ENCODE results near the gene PAK4.
A peak's percentile ranks its signal among the peaks of the same experiment; 100 is the strongest.
"Not testable (repeated sequence)": the region's sequence is repeated elsewhere in the genome, so short reads cannot be mapped to it uniquely, and the experiment has no call there.

The PAK4 gene

GRCh38 chr19:39113199-39113598, 12.4 kb upstream of the PAK4 start:
- H3K4me3 ChIP-seq (ENCODE audit: severe bottlenecking) = no peak overlapping the region
- no peaks in the 10 kb centered on the region for H3K27me3 ChIP-seq (ENCODE audit: insufficient read depth, poor library complexity, severe bottlenecking)
- H3K4me1 ChIP-seq (ENCODE audit: insufficient read depth, poor library complexity, severe bottlenecking) = peaks cover 11% of the 10 kb centered on the region
- DNase-seq (ENCODE audit: low spot score) (no peak), ATAC-seq (ENCODE audit: low read depth) (no peak)
- no peaks in the 10 kb centered on the region for H3K9me3 ChIP-seq (ENCODE audit: severe bottlenecking)
- H3K36me3 ChIP-seq (ENCODE audit: low read depth) = no peaks in the 10 kb centered on the region
- peak overlapping the region; percentile 87 for H3K27ac ChIP-seq (ENCODE audit: poor library complexity, severe bottlenecking)
- no peak for TF ChIP-seq CTCF (IDR thresholded peaks at IDR 0.05; ENCODE audit: poor library complexity, severe bottlenecking)

- no peaks in the 10 kb centered on the region for H3K36me3 ChIP-seq (ENCODE audit: low read depth)
- TF ChIP-seq CTCF (IDR thresholded peaks at IDR 0.05; ENCODE audit: poor library complexity, severe bottlenecking) = no peak
- no peak overlapping the region for H3K4me3 ChIP-seq (ENCODE audit: severe bottlenecking)
- no peaks in the 10 kb centered on the region for H3K27me3 ChIP-seq (ENCODE audit: insufficient read depth, poor library complexity, severe bottlenecking)
- ATAC-seq (ENCODE audit: low read depth) (no peak), DNase-seq (ENCODE audit: low spot score) (no peak)
- H3K27ac ChIP-seq (ENCODE audit: poor library complexity, severe bottlenecking) = no peak overlapping the region
- no peaks in the 10 kb centered on the region for H3K9me3 ChIP-seq (ENCODE audit: severe bottlenecking)
- peaks cover 11% of the 10 kb centered on the region for H3K4me1 ChIP-seq (ENCODE audit: insufficient read depth, poor library complexity, severe bottlenecking)
Observed at GRCh38 chr19:39115105-39115847, 10.3 kb upstream of the PAK4 start.

- H3K27ac ChIP-seq (ENCODE audit: poor library complexity, severe bottlenecking); DNase-seq (ENCODE audit: low spot score); ATAC-seq (ENCODE audit: low read depth); H3K36me3 ChIP-seq (ENCODE audit: low read depth); H3K4me1 ChIP-seq (ENCODE audit: insufficient read depth, poor library complexity, severe bottlenecking); H3K4me3 ChIP-seq (ENCODE audit: severe bottlenecking); H3K27me3 ChIP-seq (ENCODE audit: insufficient read depth, poor library complexity, severe bottlenecking); H3K9me3 ChIP-seq (ENCODE audit: severe bottlenecking): not testable (repeated sequence)
Observed at GRCh38 chr19:39117023-39117422, 8.6 kb upstream of the PAK4 start.

GRCh38 chr19:39119830-39120229, 5.8 kb upstream of the PAK4 start:
- H3K4me3 ChIP-seq (ENCODE audit: severe bottlenecking) = no peak overlapping the region
- no peaks in the 10 kb centered on the region for H3K9me3 ChIP-seq (ENCODE audit: severe bottlenecking)
- H3K4me1 ChIP-seq (ENCODE audit: insufficient read depth, poor library complexity, severe bottlenecking) = no peaks in the 10 kb centered on the region
- no peaks in the 10 kb centered on the region for H3K27me3 ChIP-seq (ENCODE audit: insufficient read depth, poor library complexity, severe bottlenecking)
- no peaks in the 10 kb centered on the region for H3K36me3 ChIP-seq (ENCODE audit: low read depth)
- no peak for ATAC-seq (ENCODE audit: low read depth)
- no peak for TF ChIP-seq CTCF (IDR thresholded peaks at IDR 0.05; ENCODE audit: poor library complexity, severe bottlenecking)
- no peak overlapping the region for H3K27ac ChIP-seq (ENCODE audit: poor library complexity, severe bottlenecking)
- DNase-seq (ENCODE audit: low spot score) = no peak

GRCh38 chr19:39122934-39123731, 2.5 kb upstream of the PAK4 start:
- H3K9me3 ChIP-seq (ENCODE audit: severe bottlenecking) = no peaks in the 10 kb centered on the region
- no peaks in the 10 kb centered on the region for H3K27me3 ChIP-seq (ENCODE audit: insufficient read depth, poor library complexity, severe bottlenecking)
- H3K36me3 ChIP-seq (ENCODE audit: low read depth) = no peaks in the 10 kb centered on the region
- DNase-seq (ENCODE audit: low spot score) (no peak), ATAC-seq (ENCODE audit: low read depth) (no peak)
- no peak overlapping the region for H3K27ac ChIP-seq (ENCODE audit: poor library complexity, severe bottlenecking)
- H3K4me1 ChIP-seq (ENCODE audit: insufficient read depth, poor library complexity, severe bottlenecking) = no peaks in the 10 kb centered on the region
- H3K4me3 ChIP-seq (ENCODE audit: severe bottlenecking) = no peak overlapping the region
- no peak for TF ChIP-seq CTCF (IDR thresholded peaks at IDR 0.05; ENCODE audit: poor library complexity, severe bottlenecking)

All from RWPE2 (cell line).